ENCODE results near the gene DEK.

DNA sequence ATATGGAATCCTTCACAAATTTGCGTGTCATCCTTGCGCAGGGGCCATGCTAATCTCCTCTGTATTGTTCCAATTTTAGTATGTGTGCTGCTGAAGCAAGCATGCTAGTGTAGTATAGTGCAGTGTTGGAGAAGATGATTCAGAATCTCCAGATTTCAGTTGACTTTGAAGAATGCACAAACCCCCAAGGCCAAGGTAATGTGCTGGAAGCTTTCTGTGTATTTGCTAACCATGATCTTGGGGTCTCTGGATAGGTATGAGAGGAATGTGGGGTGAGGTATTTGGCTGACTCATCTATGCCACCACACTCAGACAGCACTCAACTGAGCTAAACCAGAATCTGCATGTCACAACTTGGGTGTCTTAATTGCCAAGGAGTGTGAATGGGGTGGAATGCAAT, 42.6 kb upstream of the DEK start:
- TF ChIP-seq CTCF (IDR thresholded peaks at IDR 0.05; ENCODE audit: insufficient read depth, low read length) (no peak), GABPA (IDR thresholded peaks at IDR 0.05; ENCODE audit: low read depth) (no peak), POLR2AphosphoS5 (IDR thresholded peaks at IDR 0.05; ENCODE audit: low read depth) (no peak), REST (IDR thresholded peaks at IDR 0.05; ENCODE audit: insufficient replicate concordance, low read depth) (no peak)
